GM12892 (cell line): ENCODE measurements around the gene OGDH.

Experiments used
- POLR2A ChIP-seq: IDR thresholded peaks from 2 replicates; pipeline ENCODE4 v1.6.1; 2011; ENCODE audit warnings: low read depth, low read length, control low read depth
- POLR2AphosphoS5 ChIP-seq: IDR thresholded peaks from 2 replicates; pipeline ENCODE4 v1.6.1; 2011; ENCODE audit warnings: low read depth, low read length, control low read depth
- TAF1 ChIP-seq: IDR thresholded peaks from 2 replicates; pipeline ENCODE4 v1.6.1; 2011; ENCODE audit warnings: low read depth, mild to moderate bottlenecking, control low read depth, low read length, borderline replicate concordance

GRCh38 chr7:44604941-44605340 lies 1.5 kb upstream of the OGDH start:
- TF ChIP-seq TAF1 (no peak), POLR2AphosphoS5 (no peak), POLR2A (no peak)
